ENCODE data around the gene PLXDC1.

DNA sequence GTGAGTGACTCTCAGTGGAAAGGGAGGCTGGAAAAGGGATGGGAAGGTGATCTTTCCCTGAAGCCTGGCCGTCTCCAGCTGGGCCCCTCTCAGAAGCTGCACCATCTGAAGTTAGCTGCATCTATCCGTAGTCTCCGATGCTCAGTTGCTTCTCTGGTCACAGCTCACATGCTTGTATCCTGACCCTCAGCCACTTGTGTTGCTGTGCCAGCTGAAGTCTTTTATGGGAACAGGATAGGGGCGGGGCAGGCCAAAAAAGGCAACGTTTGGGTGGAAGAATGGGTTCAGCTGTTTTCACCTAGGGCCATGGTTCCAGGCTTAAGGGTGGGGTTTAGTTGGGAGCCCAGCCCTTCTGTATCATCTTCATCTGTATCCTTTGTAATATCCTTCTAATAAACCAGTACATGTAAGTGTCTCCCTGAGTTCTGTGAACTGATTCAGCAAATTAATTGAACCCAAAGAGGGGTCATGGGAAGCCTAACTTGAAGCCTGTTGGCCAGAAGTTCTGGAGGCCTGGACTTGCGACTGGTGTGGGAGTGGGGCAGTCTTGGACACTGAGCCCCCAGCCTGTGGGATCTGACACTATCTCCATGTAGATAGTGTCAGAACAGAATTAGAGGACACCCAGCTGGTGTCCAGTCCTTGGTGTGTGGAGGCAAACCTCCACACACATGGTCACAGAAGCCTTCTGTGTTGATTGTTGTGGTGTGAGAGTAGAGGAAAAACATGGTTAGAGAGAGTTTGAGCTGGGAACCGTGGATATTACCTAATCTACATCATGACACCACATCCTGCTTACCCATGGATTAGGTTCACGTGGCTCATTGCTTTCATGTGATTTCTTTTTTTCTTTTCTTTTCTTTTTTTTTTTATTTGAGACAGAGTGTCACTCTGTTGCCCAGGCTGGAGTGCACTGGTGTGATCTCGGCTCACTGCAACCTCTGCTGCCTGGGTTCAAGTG lies 135.0 kb downstream of the PLXDC1 start:
- TF ChIP-seq EP300 (IDR thresholded peaks at IDR 0.05; ENCODE audit: borderline replicate concordance) (no peak), TAF1 (IDR thresholded peaks at IDR 0.05; ENCODE audit: low read depth) (no peak), CEBPB (IDR thresholded peaks at IDR 0.05) (no peak), FOXM1 (IDR thresholded peaks at IDR 0.05; ENCODE audit: borderline replicate concordance, low read depth) (no peak), EGR1 (IDR thresholded peaks at IDR 0.05) (no peak)
- TF ChIP-seq, protein P1, sequence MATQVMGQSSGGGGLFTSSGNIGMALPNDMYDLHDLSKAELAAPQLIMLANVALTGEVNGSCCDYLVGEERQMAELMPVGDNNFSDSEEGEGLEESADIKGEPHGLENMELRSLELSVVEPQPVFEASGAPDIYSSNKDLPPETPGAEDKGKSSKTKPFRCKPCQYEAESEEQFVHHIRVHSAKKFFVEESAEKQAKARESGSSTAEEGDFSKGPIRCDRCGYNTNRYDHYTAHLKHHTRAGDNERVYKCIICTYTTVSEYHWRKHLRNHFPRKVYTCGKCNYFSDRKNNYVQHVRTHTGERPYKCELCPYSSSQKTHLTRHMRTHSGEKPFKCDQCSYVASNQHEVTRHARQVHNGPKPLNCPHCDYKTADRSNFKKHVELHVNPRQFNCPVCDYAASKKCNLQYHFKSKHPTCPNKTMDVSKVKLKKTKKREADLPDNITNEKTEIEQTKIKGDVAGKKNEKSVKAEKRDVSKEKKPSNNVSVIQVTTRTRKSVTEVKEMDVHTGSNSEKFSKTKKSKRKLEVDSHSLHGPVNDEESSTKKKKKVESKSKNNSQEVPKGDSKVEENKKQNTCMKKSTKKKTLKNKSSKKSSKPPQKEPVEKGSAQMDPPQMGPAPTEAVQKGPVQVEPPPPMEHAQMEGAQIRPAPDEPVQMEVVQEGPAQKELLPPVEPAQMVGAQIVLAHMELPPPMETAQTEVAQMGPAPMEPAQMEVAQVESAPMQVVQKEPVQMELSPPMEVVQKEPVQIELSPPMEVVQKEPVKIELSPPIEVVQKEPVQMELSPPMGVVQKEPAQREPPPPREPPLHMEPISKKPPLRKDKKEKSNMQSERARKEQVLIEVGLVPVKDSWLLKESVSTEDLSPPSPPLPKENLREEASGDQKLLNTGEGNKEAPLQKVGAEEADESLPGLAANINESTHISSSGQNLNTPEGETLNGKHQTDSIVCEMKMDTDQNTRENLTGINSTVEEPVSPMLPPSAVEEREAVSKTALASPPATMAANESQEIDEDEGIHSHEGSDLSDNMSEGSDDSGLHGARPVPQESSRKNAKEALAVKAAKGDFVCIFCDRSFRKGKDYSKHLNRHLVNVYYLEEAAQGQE (IDR thresholded peaks at IDR 0.05; ENCODE audit: low read depth) = no peak
